ENCODE results near the gene SRPK2. TPM values are rescaled to one million over a fixed set of nuclear protein-coding genes. Genes with fewer than 3 reads are reported as not detected.
A peak's percentile ranks its signal among the peaks of the same experiment; 100 is the strongest.
"Not testable (repeated sequence)": the region's sequence is repeated elsewhere in the genome, so short reads cannot be mapped to it uniquely, and the experiment has no call there.

The SRPK2 gene
- total RNA-seq, 1 experiment from 2014 or later = 27.6 TPM

- peak; percentile 41 for DNase-seq (ENCODE audit: low read depth)
- in situ Hi-C loops (cut with HindIII; ENCODE audit: low pct_unique_long_range_greater_than_20kb, low sequenced_read_pairs) = not testable (repeated sequence)
These were observed 40.5 kb downstream of the SRPK2 start for GRCh38 chr7:105348177-105348576.

GRCh38 chr7:105346593-105347322, 42.0 kb downstream of the SRPK2 start:
- in situ Hi-C loops (cut with HindIII; ENCODE audit: low pct_unique_long_range_greater_than_20kb, low sequenced_read_pairs) = no loop called here
- no peak for DNase-seq (ENCODE audit: low read depth)

GRCh38 chr7:105346138-105346537, 42.6 kb downstream of the SRPK2 start:
- in situ Hi-C loops (cut with HindIII; ENCODE audit: low pct_unique_long_range_greater_than_20kb, low sequenced_read_pairs) = no loop called here
- DNase-seq (ENCODE audit: low read depth) = no peak

GRCh38 chr7:105345725-105346124, 43.0 kb downstream of the SRPK2 start:
- in situ Hi-C loops (cut with HindIII; ENCODE audit: low pct_unique_long_range_greater_than_20kb, low sequenced_read_pairs) = no loop called here
- no peak for DNase-seq (ENCODE audit: low read depth)

GRCh38 chr7:105345003-105345402, 43.7 kb downstream of the SRPK2 start:
- DNase-seq (ENCODE audit: low read depth) = no peak
- in situ Hi-C loops (cut with HindIII; ENCODE audit: low pct_unique_long_range_greater_than_20kb, low sequenced_read_pairs) = no loop called here

- in situ Hi-C loops (cut with HindIII; ENCODE audit: low pct_unique_long_range_greater_than_20kb, low sequenced_read_pairs) = no loop called here
- DNase-seq (ENCODE audit: low read depth) = no peak
These were observed 49.1 kb downstream of the SRPK2 start for GRCh38 chr7:105339404-105340323.

GRCh38 chr7:105337529-105337928, 51.2 kb downstream of the SRPK2 start:
- no peak for DNase-seq (ENCODE audit: low read depth)
- in situ Hi-C loops (cut with HindIII; ENCODE audit: low pct_unique_long_range_greater_than_20kb, low sequenced_read_pairs) = no loop called here

GRCh38 chr7:105336009-105336408, 52.7 kb downstream of the SRPK2 start:
- no peak for DNase-seq (ENCODE audit: low read depth)
- in situ Hi-C loops (cut with HindIII; ENCODE audit: low pct_unique_long_range_greater_than_20kb, low sequenced_read_pairs) = no loop called here

GRCh38 chr7:105332661-105333060, 56.1 kb downstream of the SRPK2 start:
- in situ Hi-C loops (cut with HindIII; ENCODE audit: low pct_unique_long_range_greater_than_20kb, low sequenced_read_pairs); DNase-seq (ENCODE audit: low read depth): not testable (repeated sequence)

GRCh38 chr7:105330526-105330925, 58.2 kb downstream of the SRPK2 start:
- DNase-seq (ENCODE audit: low read depth) = no peak
- in situ Hi-C loops (cut with HindIII; ENCODE audit: low pct_unique_long_range_greater_than_20kb, low sequenced_read_pairs) = no loop called here

GRCh38 chr7:105327201-105327600, 61.5 kb downstream of the SRPK2 start:
- in situ Hi-C loops (cut with HindIII; ENCODE audit: low pct_unique_long_range_greater_than_20kb, low sequenced_read_pairs) = no loop called here
- DNase-seq (ENCODE audit: low read depth) = no peak

GRCh38 chr7:105325216-105325904, 63.4 kb downstream of the SRPK2 start:
- in situ Hi-C loops (cut with HindIII; ENCODE audit: low pct_unique_long_range_greater_than_20kb, low sequenced_read_pairs) = no loop called here
- DNase-seq (ENCODE audit: low read depth) = no peak

GRCh38 chr7:105324606-105325005, 64.1 kb downstream of the SRPK2 start:
- in situ Hi-C loops (cut with HindIII; ENCODE audit: low pct_unique_long_range_greater_than_20kb, low sequenced_read_pairs); DNase-seq (ENCODE audit: low read depth): not testable (repeated sequence)

- DNase-seq (ENCODE audit: low read depth) = no peak
These were observed 65.4 kb downstream of the SRPK2 start for GRCh38 chr7:105323366-105323765.

GRCh38 chr7:105322655-105323277, 66.0 kb downstream of the SRPK2 start:
- in situ Hi-C loops (cut with HindIII; ENCODE audit: low pct_unique_long_range_greater_than_20kb, low sequenced_read_pairs) = no loop called here
- no peak for DNase-seq (ENCODE audit: low read depth)

More at GRCh38 chr7:105323366-105323765, 65.4 kb downstream of the SRPK2 start:
- in situ Hi-C loops (cut with HindIII; ENCODE audit: low pct_unique_long_range_greater_than_20kb, low sequenced_read_pairs) = no loop called here

- DNase-seq (ENCODE audit: low read depth) = no peak
- in situ Hi-C loops (cut with HindIII; ENCODE audit: low pct_unique_long_range_greater_than_20kb, low sequenced_read_pairs) = no loop called here
These were observed 66.8 kb downstream of the SRPK2 start for GRCh38 chr7:105321754-105322455.

- in situ Hi-C loops (cut with HindIII; ENCODE audit: low pct_unique_long_range_greater_than_20kb, low sequenced_read_pairs) = no loop called here
- no peak for DNase-seq (ENCODE audit: low read depth)
These were observed 67.8 kb downstream of the SRPK2 start for GRCh38 chr7:105320896-105321295.

GRCh38 chr7:105319578-105319977, 69.1 kb downstream of the SRPK2 start:
- in situ Hi-C loops (cut with HindIII; ENCODE audit: low pct_unique_long_range_greater_than_20kb, low sequenced_read_pairs) = no loop called here
- DNase-seq (ENCODE audit: low read depth) = no peak
